Vagina (tissue), 2 donors: ENCODE data around the gene SCARB1. TPM values are rescaled to one million over a fixed set of nuclear protein-coding genes. Genes with fewer than 3 reads are reported as not detected.

ENCODE experiments used
- DNase-seq, 2 donors: peaks; one replicate each; pipeline ENCODE4 v3.0.0-alpha.2; 2017; ENCODE audit errors: extremely low spot score in 2 of 2
- H3K27ac ChIP-seq: fragments of 200-600 bp; sonication (generic); one replicate; pipeline ENCODE4 v1.5.1; 2019
- H3K27me3 ChIP-seq: fragments of 200-600 bp; sonication (generic); one replicate; pipeline ENCODE4 v1.5.1; 2019
- H3K36me3 ChIP-seq, 2 donors: fragments of 200-600 bp; sonication (generic); one replicate each; pipeline ENCODE4 v1.5.1; 2017 to 2019
- H3K4me1 ChIP-seq: fragments of 200-600 bp; sonication (generic); one replicate; pipeline ENCODE4 v1.5.1; 2019
- H3K4me3 ChIP-seq, 2 donors: fragments of 200-600 bp; sonication (generic); 1 replicate in 1 of 2; 2 replicates in 1 of 2; pipeline ENCODE4 v1.5.1; 2016 to 2019
- H3K9me3 ChIP-seq: fragments of 200-600 bp; sonication (generic); one replicate; pipeline ENCODE4 v1.5.1; 2019
- CTCF ChIP-seq, 3 experiments: fragments of 450-650 bp in 2 of 3; fragments of 200-600 bp in 1 of 3; sonication (generic) in 1 of 3; IDR thresholded peaks; one replicate each; pipeline ENCODE4 v1.5.1; 2017 to 2019; ENCODE audit warnings: antibody characterized with exemption in 3 of 3, mild to moderate bottlenecking in 2 of 3, moderate library complexity in 2 of 3
- POLR2A ChIP-seq, 2 donors: fragments of 450-650 bp; IDR thresholded peaks; one replicate each; pipeline ENCODE4 v1.6.1; 2017; ENCODE audit warnings: antibody characterized with exemption in 2 of 2, mild to moderate bottlenecking in 2 of 2, moderate library complexity in 2 of 2
- POLR2AphosphoS5 ChIP-seq, 2 donors: sonication (generic); formaldehyde crosslinking; IDR thresholded peaks; one replicate each; pipeline ENCODE4 v1.9.0; 2017; ENCODE audit warnings: antibody characterized with exemption in 2 of 2, mild to moderate bottlenecking in 2 of 2, low read depth in 1 of 2; ENCODE audit not compliant: insufficient read depth in 1 of 2
- intact Hi-C: fragments of 100-400 bp; cut with DNase I; formaldehyde crosslinking; loops from one replicate; pipeline ENCODE4 v1.15.1; 2023
- total RNA-seq: library from RNA; depleted of rRNA; stranded (reverse); fragments of >200 nt; gene quantifications from one replicate; pipeline ENCODE4 v1.2.3, GENCODE V29; 2016

The SCARB1 gene
- total RNA-seq, 1 donor from 2014 or later = 20.6 TPM

GRCh38 chr12:124792961-124793441 is 70.7 kb downstream of the SCARB1 start:
- no peaks in the 10 kb centered on the region for H3K36me3 ChIP-seq
- intact Hi-C loops = no loop called here
- H3K9me3 ChIP-seq = no peaks in the 10 kb centered on the region
- no peaks in the 10 kb centered on the region for H3K27me3 ChIP-seq
- no peak for DNase-seq
- H3K4me3 ChIP-seq = no peak overlapping the region
- no peaks in the 10 kb centered on the region for H3K4me1 ChIP-seq
- no peak for TF ChIP-seq CTCF (IDR thresholded peaks at IDR 0.05)
- TF ChIP-seq POLR2AphosphoS5 (IDR thresholded peaks at IDR 0.05; ENCODE audit: insufficient read depth in 1 of 2, low read depth in 1 of 2) = no peak
- TF ChIP-seq POLR2A (IDR thresholded peaks at IDR 0.05) = no peak
- no peak overlapping the region for H3K27ac ChIP-seq

GRCh38 chr12:124792156-124792555 is 71.5 kb downstream of the SCARB1 start:
- Histone ChIP-seq H3K9me3 (no peaks in the 10 kb centered on the region), H3K4me3 (no peak overlapping the region), H3K36me3 (no peaks in the 10 kb centered on the region), H3K4me1 (no peaks in the 10 kb centered on the region), H3K27me3 (no peaks in the 10 kb centered on the region), H3K27ac (no peak overlapping the region)
- TF ChIP-seq POLR2AphosphoS5 (IDR thresholded peaks at IDR 0.05; ENCODE audit: insufficient read depth in 1 of 2, low read depth in 1 of 2) (no peak), POLR2A (IDR thresholded peaks at IDR 0.05) (no peak), CTCF (IDR thresholded peaks at IDR 0.05) (no peak)
- intact Hi-C loops = no loop called here
- no peak for DNase-seq

GRCh38 chr12:124790650-124791400 is 72.8 kb downstream of the SCARB1 start:
- H3K27me3 ChIP-seq = no peaks in the 10 kb centered on the region
- TF ChIP-seq POLR2A (IDR thresholded peaks at IDR 0.05) (no peak), POLR2AphosphoS5 (IDR thresholded peaks at IDR 0.05; ENCODE audit: insufficient read depth in 1 of 2, low read depth in 1 of 2) (no peak), CTCF (IDR thresholded peaks at IDR 0.05) (no peak)
- no peaks in the 10 kb centered on the region for H3K4me1 ChIP-seq
- H3K27ac ChIP-seq = no peak overlapping the region
- H3K4me3 ChIP-seq = no peak overlapping the region
- H3K36me3 ChIP-seq = no peaks in the 10 kb centered on the region
- intact Hi-C loops = loop anchor here (1.0 kb wide), 1 partner anchor 43 kb away; no protein-coding TSS in a partner anchor
- H3K9me3 ChIP-seq = no peaks in the 10 kb centered on the region
- DNase-seq = no peak

- Histone ChIP-seq H3K27me3 (no peaks in the 10 kb centered on the region), H3K36me3 (no peaks in the 10 kb centered on the region), H3K27ac (no peak overlapping the region), H3K4me3 (no peak overlapping the region), H3K4me1 (no peaks in the 10 kb centered on the region), H3K9me3 (no peaks in the 10 kb centered on the region)
- DNase-seq = no peak
- intact Hi-C loops = no loop called here
- TF ChIP-seq POLR2AphosphoS5 (IDR thresholded peaks at IDR 0.05; ENCODE audit: insufficient read depth in 1 of 2, low read depth in 1 of 2) (no peak), CTCF (IDR thresholded peaks at IDR 0.05) (no peak), POLR2A (IDR thresholded peaks at IDR 0.05) (no peak)
Measured at GRCh38 chr12:124788936-124789555, 74.6 kb downstream of the SCARB1 start.
